CD1c-positive myeloid dendritic cell (primary cell): ENCODE measurements around the gene PATE3.

Experiments
- DNase-seq: peaks from one replicate; pipeline ENCODE4 v3.0.0-alpha.2; 2016; ENCODE audit errors: extremely low spot score

Gene PATE3, protein sequence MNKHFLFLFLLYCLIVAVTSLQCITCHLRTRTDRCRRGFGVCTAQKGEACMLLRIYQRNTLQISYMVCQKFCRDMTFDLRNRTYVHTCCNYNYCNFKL

DNA sequence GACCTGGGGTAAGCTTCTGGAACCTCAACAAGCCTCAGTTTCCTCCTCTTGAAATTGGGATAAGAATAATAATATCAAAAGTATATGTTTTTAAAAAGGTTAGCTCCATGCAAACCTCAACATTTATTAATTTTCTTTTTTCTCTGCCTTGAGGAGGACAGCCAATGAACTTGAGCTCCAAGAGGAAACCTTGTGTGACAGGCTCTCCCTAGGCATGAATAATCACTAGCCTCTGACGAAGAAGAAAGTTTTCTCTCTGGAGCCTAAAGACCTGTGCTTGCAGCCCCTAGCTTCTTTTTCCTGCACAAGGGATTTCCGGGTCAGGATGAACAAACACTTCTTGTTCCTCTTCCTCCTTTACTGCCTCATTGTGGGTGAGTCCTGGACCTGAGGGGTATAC lies at the start of gene PATE3:
TSS of gene PATE3 (plus strand) at position 301 of the 400 bp plus-strand sequence. CDS start at position 326, 25 bp downstream.
- no peak for DNase-seq

DNA sequence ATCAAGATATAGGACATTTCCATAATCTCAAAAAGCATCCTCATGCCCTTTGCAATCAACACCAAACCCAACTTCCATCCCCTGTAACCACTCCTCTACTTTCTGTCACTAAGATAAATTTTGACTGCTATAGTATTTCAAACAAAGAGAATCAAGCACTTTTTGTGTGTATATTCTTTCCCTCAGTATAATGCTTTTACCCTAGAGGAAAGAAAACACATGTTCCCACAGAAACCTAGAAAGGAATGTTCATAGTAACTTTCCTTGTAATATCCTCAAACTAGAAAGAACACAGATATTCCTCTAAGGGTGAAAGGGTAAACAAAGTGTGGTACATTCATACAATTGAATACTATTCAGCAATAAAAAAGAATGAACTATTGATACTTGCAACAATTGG lies 47.3 kb upstream of the PATE3 start:
- no peak for DNase-seq

DNA sequence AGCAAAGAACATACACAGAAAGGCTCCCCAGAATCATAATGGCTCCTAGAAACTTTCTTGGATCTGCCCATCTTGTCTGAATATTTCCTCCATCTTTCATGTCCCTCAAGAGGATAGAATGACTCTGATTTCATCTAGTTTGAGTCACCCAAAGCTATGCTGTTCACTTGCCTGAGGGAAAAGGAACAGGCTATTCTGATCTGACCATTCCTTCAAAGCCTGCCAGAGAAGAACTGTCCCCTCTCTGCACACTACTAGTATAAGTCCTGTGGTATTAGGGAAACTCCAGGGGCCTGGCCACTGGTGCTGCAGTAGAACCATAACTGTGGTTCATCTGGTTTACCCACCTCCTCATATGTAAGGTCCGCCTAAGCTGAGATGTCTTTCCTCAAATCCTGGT lies 44.2 kb upstream of the PATE3 start:
- no peak for DNase-seq

DNA sequence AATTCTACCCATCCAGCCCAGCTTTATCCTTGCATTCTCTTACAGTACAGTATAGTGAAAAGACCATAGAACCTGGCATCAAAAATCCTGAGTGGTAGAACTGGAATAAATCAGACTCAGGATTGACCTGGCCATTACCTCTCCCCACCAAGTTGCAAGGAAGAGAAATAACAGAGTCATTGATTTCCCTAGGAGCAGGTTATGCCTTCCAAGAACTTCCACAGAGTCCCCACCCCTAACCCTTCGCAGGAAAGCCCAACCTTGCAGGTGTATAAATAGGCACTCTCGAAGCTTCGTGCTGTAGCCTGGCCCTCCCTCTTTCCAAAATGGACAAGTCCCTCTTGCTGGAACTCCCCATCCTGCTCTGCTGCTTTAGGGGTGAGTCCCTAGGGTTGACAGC lies 41.9 kb upstream of the PATE3 start, which contains the start of gene PATE1:
TSS of gene PATE1 (plus strand) at position 301 of the 400 bp plus-strand sequence. CDS start at position 327, 26 bp downstream.
- no peak for DNase-seq

DNA sequence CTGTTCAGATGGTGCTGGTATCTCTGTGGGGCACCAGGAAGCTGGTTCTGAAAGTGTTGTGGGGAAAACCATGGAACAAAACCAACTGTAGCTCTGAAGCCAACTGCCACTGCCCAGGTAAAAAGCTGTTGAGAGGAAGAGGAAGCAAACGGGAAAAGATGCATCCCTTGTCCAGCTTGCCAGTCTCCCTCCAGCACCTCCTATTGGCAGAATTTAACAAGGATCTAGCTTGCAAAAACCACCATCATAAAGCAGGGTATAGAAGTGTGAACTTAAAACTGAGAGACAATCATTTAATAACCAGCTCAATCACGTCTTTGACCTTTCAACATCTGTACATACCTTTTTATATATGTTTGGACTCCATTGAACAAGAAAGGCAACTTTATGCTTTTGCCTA lies 37.3 kb upstream of the PATE3 start:
- no peak for DNase-seq

DNA sequence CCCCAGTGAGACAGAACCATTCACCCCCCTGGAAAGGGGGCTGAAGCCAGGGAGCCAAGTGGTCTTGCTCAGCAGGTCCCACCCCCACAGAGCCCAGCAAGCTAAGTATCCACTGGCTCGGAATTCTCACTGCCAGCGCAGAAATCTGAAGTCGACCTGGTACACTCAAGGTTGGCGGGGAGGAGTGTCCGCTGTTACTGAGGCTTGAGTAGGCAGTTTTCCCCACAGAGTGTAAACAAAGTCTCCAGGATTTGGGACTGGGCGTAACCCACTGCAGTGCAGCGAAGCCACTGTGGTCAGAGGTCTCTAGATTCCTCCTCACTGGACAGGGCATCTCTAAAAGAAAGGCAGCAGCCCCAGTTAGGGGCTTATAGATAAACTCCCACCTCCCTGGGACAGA lies 31.9 kb upstream of the PATE3 start:
- no peak for DNase-seq

DNA sequence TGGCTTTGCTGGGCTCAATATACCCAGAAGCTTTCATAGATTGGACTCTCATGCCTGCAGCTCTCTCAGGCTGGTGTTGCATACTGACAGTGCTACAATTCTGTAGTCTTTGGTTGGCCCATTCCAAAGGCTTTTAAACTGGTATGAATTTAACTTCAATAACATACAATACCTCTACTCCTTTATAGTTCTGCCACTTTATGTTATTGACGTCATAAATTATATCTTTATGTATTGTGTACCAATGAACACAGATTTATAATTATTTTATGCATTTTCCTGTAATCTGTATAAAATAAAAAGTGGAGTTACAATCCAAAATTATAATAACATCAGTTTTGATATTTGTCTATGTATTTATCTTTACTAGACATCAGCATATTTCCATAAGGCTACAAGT lies 25.5 kb upstream of the PATE3 start:
- no peak for DNase-seq

DNA sequence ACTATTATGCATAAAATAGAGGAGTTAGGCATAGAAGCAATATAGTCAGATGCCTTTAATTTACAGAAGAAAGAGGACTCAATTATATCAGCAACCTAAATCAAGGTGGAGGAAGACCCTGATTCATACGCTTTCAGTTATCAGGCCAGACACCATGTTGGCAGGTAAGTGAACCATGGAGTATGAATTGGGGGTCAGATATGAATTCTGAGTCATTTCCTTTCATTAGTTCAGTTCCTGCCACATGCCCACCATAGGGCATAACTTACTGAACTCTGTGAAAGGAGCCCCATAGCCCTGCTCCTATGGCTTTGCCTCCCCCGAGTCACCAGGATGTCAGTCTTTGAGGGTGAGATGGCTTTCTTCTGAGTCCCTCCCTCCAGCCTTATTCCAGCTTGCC lies 24.4 kb upstream of the PATE3 start:
- no peak for DNase-seq

DNA sequence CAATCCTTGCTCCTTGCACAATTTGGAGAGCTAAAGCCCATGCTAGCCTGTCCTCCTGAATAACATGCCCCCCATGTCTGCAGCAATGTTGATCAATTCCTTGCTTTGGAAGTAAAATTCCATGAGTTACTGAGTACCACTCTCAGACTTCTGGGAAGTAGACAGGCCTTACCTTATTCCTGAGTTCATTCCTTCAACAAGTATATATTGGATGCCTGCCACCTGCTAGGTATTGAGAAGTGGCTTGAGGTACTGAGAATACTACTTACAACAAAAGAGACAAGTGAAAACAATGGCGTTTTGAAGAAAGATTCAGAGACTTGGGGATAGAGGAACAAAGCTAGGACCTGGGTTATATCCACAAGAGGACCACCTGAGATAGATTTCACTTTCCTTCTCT lies 21.7 kb upstream of the PATE3 start:
- no peak for DNase-seq

DNA sequence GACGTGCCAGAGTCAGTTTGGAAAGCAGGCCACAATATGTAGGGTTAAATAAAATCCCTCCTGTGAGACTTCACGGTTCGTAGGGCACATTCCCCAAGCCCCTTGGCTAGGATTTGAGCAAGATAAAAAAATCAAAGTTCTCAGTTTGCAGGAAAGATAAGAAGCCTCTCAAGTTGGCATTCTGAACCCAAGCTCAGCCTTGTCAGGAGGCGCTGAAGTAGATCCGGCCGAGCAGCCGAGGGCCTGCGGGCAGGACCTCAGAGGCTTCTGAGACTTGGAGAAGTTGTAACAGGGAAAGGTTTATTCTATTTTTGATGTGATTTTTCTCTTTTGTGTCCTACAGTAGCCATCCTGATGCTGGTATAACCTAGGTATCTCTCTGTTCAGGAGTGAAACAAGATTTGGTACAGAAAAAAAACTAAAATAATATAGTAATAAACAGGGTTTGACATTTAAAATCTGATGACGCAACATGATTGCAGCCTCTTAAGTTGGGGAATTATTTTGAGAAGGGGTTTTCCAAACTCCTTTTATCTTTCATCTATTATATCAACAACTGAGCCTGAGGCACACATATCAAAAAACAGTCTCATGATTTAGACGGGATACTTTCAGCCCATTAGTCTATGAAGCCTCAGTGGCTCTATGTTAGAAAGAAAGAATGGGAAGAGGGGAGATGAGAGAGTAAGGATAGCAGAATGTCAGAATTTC lies 19.4 kb upstream of the PATE3 start:
- no peak for DNase-seq

DNA sequence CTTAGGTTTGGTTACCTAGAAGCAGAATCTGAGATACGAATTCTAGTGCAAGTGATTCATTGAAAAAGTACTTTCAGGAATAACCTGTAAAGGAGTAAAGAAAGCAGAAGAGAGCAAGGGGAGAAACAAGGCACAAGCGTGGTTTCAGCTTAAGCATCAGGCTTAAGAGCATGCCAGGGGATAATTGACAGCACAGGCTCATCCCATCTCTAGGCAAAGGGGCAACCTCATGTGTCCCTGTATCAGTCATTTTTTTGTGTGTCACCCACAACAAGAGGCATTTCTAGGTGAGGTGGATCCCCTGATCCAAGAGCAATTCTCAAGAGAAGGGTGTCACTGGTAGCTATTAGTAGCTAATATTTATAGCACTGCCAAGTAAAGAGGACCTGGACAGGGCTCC lies 17.3 kb upstream of the PATE3 start:
- DNase-seq: no peak

DNA sequence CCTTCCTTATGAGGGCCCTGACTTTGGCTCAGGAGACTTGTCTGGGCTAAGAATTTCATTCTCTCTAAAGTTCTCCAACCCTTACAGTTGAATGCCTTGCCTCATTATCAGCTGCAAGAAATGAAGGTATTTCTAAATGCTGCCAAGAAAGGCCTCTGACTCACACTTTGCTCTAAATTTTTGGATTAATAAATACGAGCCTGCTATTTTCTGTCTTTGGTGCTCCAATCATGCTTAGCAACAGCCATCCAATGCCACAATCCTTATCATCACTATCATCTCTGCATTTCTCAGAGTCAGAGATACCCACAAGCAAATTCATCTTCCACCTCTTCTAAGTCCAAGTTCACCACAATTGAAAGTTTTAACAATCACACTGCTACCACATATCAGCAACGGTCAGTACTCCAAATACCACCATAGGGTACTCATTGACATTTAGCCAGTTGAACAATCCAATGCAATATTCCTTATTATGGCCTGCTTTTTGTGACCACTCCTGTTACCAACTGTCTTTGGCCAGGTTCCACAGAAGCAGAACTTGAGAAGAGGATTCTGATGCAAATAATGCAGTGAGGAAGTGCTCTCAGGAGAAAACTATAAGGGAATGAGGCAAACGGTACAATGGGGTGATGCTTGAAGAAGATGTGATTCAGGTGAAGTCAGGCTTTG lies 15.0 kb upstream of the PATE3 start:
- no peak for DNase-seq

DNA sequence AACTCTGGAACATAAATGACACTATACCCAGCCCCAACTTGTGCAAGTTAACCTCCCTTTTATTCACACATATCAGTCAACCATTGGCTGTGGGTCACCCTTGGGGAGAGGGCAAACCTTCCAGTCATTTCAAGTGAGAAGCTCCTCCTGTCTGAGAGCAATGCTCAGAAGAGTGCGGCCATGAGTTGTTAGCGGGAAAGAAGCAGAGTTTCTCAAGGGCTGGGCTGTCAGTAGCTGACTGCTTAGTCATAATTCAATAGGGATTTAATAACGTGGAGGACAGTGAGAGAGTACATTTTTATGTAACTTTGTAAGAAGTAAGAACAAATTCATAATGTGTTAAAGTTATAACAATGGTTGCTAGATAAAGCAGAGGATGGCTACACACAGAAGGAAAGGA lies 14.4 kb upstream of the PATE3 start:
- DNase-seq: no peak

DNA sequence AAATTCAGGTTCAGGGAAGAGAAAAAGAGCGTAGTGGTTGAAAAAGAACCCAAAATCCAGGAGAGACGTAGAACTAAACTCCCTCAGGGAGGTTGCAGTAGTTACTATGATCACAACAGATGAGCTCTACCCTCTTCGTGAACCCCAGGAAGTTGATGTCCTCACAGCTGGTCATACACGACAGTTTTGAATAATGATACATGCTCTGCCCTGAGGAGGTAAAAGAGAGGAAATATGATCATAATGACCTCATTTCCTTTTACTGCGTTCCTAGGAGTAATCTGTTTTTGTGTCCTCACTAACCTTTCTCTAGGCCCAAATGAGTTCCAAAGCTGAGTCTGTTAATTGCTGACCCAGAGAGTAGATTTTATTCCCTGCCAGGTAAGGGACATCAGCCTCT lies 10.6 kb upstream of the PATE3 start:
- no peak for DNase-seq

DNA sequence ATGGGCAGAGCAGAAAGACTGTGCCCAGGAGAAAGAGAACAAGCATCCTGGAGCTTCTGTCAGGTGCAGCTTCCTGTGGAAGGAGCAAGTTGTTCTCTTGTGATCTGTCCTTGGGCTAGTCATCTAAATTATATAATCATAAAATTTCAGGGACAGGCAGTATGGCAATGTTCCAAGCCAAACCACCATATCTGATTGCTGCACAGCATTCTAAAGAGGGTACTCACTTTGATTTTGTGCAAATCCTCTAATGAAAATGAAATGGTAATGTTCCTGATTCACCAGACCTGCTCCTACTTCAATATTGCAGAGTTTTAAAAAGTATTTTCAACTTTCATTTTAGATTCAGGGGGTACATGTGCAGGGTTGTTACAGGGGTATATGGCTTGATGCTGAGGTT lies 9.2 kb upstream of the PATE3 start, which contains the start of gene PATE2:
TSS of gene PATE2 (minus strand) at position 101 of the 400 bp plus-strand sequence. CDS start at position 46, 55 bp downstream.
- no peak for DNase-seq

DNA sequence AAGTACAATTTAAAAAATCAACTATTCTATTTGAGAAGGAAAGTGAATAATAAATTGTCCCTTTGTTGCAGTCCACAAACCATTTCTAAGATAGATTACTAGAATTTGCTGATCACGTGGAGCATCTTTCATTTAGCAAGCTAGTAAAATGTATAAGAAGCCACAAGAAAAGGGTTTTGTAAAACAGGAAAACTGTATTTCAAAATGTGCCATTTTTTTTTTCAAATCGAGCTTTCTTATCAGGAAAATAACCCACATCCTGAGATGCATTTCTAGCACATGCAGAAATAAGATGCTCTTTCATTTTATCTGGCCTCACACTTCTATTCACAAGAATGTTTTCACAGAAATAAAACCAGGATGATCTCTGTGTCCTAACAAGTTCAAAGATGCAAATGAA lies 3.2 kb upstream of the PATE3 start:
- DNase-seq: no peak

DNA sequence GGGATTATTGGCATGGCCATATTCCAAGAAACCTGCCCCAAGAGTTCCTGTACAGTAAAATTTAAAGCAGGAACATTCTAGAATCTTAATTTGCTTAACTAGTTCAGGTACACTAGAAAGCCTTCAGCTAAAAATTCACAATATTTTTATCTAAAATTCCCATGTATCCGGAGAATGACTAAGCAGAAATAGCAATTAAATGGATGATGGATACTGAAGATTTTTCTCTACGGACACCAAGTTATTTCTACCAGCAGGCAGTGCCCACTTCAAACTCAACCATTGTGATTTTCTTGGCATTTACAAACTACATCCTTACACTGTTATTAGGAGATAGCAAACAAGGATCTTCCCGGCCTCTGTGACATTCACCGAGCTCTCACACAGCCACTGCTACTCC lies 2.9 kb downstream of the PATE3 start:
- no peak for DNase-seq

DNA sequence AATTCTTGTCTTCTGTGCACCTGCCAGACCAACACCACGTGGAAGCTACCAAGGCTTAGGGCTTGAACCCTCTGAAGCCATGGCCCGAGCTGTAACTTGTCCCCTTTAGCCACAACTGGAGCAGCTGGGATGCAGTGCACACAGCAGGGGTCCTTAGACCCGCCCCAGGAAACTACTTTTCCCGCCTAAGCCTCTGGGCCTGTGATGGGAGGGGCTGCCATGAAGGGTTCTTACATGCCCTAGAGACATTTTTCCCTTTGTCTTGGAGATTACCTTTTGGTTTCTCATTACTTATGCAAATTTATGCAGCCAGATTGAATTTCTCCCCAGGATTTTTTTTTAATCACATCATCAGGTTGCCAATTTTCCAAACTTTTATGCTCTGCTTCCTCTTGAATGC lies 9.7 kb downstream of the PATE3 start:
- no peak for DNase-seq

DNA sequence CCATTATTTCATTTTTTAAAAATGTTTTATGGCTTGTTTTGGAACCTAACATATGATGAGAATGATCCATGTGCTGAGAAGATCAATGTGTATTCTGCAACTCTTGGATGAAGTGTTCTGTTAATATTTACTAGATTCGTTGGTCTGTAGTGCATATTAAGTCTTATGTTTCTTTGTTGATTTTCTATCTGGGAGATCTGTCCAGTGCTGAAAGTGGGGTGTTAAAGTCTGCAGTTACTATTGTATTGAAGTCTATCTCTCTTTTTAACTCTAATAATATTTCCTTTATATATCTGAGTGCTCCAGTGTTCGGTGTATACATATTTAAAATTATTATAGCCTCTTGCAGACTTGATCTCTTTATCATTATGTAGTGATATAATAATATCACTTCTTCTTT lies 11.9 kb downstream of the PATE3 start:
- DNase-seq: no peak

DNA sequence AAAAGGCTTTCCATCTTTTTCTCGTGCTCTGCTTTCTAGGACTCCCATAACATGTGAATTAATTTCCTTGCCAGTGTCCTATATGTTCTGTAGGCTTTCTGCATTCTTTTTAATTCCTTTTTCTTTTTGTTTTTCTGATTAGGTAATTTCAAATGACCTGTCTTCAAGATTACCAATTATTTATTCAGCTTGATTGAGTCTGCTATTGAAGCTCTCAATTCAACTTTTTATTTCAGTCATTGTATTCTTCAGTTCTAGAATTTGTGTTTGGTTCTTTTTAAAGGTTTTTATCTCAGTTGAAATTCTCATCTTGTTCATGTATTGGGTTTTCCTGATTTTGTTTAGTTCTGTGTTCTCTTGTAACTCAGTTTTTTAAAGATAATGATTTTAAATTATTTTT lies 14.5 kb downstream of the PATE3 start:
- no peak for DNase-seq

DNA sequence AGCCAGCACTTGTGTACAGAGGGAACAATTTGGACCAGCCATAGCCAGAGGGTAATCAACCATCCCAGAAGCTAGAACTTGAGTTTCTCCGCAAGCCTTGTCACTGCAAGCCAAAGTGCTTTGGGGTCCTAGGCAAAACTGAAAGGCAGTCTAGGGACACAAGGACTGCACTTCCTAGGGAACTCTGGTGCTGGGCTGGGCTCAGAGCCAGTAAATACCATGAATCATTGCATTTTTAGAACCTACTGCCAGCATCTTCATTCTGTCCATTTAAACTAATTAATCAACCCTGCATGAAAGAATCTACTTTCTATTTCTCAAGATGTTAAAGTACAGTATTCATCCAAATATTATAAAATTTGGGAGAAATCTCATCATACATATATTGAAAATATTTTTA lies 20.0 kb downstream of the PATE3 start:
- DNase-seq: no peak

DNA sequence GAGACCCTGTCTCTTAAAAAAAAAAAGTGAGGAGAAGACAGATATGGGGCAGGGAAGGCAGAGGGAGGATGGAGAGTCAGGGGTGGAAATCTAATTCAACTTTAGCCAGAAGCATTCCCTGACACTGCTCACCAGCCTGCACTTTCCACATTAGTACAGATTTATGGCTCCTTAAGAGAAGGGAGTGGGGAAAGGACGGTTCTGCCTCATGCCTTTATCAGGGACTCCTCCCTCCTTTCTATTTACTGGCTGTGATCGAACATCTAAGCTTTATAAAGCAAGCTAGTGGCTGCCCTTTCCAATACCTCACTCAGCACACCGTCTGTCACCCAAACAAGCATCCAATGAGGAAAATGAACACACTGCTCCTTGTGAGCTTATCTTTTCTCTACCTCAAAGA lies 45.1 kb downstream of the PATE3 start, which contains the start of gene PATE4:
TSS of gene PATE4 (plus strand) at position 301 of the 400 bp plus-strand sequence. CDS start at position 345, 44 bp downstream.
- no peak for DNase-seq

DNA sequence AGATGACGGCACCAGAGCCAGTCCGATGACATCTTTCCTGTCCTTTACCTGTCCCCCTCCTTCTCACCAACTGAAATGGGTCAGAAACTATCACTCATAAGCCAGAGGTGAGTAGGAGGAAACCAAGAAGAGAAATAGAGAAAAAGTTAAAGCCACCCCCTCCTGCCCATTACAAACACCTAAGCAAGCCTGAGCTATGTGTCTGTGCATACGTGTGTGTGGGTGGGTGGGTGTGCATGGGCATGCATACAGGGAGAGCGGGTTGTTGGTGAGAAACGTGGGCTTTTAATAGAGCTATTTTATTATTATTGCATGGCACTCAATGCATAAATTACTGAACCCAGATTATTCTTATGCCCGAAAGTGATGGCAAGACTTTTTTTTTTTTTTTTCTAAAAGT lies 47.8 kb downstream of the PATE3 start:
- no peak for DNase-seq
